Cardiac fibroblast (primary cell): Measurements from ENCODE around the gene TNS3.
A peak's percentile ranks its signal among the peaks of the same experiment; 100 is the strongest.

ENCODE experiments used
- DNase-seq, 2 donors: peaks; one replicate each; pipeline versions ENCODE4 v3.0.0 to v3.0.0-alpha.2; 2010; ENCODE audit warnings: low read depth in 2 of 2
- H3K4me3 ChIP-seq, 2 donors: replicated peaks in 1 of 2; 1 replicate in 1 of 2; 2 replicates in 1 of 2; pipeline ENCODE4 v1.5.1; 2011; ENCODE audit warnings: low read depth in 2 of 2, low read length in 2 of 2, mild to moderate bottlenecking in 2 of 2, moderate library complexity in 1 of 2
- CTCF ChIP-seq: IDR thresholded peaks from one replicate; pipeline ENCODE4 v1.5.1; 2011; ENCODE audit warnings: low read depth, mild to moderate bottlenecking, low read length, inconsistent platforms

TNS3 gene

GRCh38 chr7:47379629-47380324 is 202.1 kb downstream of the TNS3 start:
- no peak overlapping the region for H3K4me3 ChIP-seq
- no peak for TF ChIP-seq CTCF
- DNase-seq, result peak; percentile 40 to 77

- DNase-seq, result no peak
- no peak overlapping the region for H3K4me3 ChIP-seq
- TF ChIP-seq CTCF, result no peak
Observed at GRCh38 chr7:47378728-47379395, 203.0 kb downstream of the TNS3 start.

GRCh38 chr7:47377741-47378140 is 204.2 kb downstream of the TNS3 start:
- DNase-seq, result no peak
- no peak overlapping the region for H3K4me3 ChIP-seq
- TF ChIP-seq CTCF, result no peak

GRCh38 chr7:47376991-47377616 is 204.8 kb downstream of the TNS3 start:
- TF ChIP-seq CTCF, result no peak
- no peak for DNase-seq
- H3K4me3 ChIP-seq, result no peak overlapping the region

- peak; percentile 32 to 33 for DNase-seq
- no peak overlapping the region for H3K4me3 ChIP-seq
- no peak for TF ChIP-seq CTCF
Observed at GRCh38 chr7:47375121-47375938, 206.6 kb downstream of the TNS3 start.

- DNase-seq, result no peak
- H3K4me3 ChIP-seq, result no peak overlapping the region
- TF ChIP-seq CTCF, result no peak
Observed at GRCh38 chr7:47374538-47374937, 207.4 kb downstream of the TNS3 start.
